Measurements from ENCODE around the gene SP140.
"Not testable (repeated sequence)": the region's sequence is repeated elsewhere in the genome, so short reads cannot be mapped to it uniquely, and the experiment has no call there.

SP140 gene

DNA sequence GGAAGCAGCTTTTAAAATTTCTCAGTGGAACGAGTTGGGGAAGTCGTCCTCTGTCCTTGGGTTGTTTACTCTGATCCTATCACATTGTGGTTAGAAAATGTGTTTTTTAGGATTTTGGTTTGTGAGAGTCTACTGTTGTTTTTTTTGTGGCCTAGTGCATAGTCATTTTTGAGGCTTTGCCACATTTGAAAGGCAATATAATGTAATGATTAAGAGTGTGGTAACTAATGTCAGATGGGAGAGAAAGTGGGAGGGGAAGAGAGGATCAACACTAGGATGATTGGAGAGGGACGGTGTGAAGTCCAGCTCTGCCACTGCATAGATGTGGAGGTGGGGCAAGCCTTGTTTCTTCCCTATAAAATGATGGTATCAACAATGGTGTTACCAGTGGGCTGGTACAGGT lies 109.9 kb downstream of the SP140 start:
- Histone ChIP-seq H3K4me3 (ENCODE audit: low read length) (no peak overlapping the region), H3K9ac (ENCODE audit: low read depth, low read length) (no peak overlapping the region), H3K4me2 (ENCODE audit: low read length) (no peak overlapping the region), H3K36me3 (ENCODE audit: insufficient read depth, low read length) (peaks cover 23% of the 10 kb centered on the region), H3K4me1 (ENCODE audit: control insufficient read depth, insufficient read depth, low read length) (peaks cover 3% of the 10 kb centered on the region), H3K9me3 (replicated peaks; ENCODE audit: low read length) (no peaks in the 10 kb centered on the region), H3K27me3 (ENCODE audit: control insufficient read depth, insufficient read depth, low read length) (no peaks in the 10 kb centered on the region)

GRCh38 chr2:230335864-230336506 lies 110.4 kb downstream of the SP140 start:
- Histone ChIP-seq H3K9me3 (replicated peaks; ENCODE audit: low read length) (no peaks in the 10 kb centered on the region), H3K4me3 (ENCODE audit: low read length) (no peak overlapping the region), H3K4me1 (ENCODE audit: control insufficient read depth, insufficient read depth, low read length) (peaks cover under 1% of the 10 kb centered on the region), H3K9ac (ENCODE audit: low read depth, low read length) (no peak overlapping the region), H3K4me2 (ENCODE audit: low read length) (no peak overlapping the region), H3K27me3 (ENCODE audit: control insufficient read depth, insufficient read depth, low read length) (no peaks in the 10 kb centered on the region), H3K36me3 (ENCODE audit: insufficient read depth, low read length) (peaks cover 23% of the 10 kb centered on the region)

DNA sequence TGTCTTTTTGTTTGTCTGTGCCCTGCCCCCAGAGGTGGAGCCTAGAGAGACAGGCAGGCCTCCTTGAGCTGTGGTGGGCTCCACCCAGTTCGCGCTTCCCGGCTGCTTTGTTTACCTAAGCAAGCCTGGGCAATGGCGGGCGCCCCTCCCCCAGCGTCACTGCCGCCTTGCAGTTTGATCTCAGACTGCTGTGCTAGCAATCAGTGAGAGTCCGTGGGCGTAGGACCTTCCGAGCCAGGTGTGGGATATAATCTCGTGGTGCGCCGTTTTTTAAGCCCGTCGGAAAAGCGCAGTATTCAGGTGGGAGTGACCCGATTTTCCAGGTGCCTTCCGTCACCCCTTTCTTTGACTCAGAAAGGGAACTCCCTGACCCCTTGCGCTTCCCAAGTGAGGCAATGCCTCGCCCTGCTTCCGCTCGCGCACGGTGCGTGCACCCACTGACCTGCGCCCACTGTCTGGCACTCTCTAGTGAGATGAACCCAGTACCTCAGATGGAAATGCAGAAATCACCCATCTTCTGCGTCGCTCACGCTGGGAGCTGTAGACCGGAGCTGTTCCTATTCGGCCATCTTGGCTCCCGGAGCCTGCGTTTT lies 116.5 kb downstream of the SP140 start:
- peaks cover 19% of the 10 kb centered on the region for H3K4me1 ChIP-seq (ENCODE audit: control insufficient read depth, insufficient read depth, low read length)
- H3K4me2 ChIP-seq (ENCODE audit: low read length); H3K36me3 ChIP-seq (ENCODE audit: insufficient read depth, low read length); H3K4me3 ChIP-seq (ENCODE audit: low read length); H3K9me3 ChIP-seq (replicated peaks; ENCODE audit: low read length); H3K27me3 ChIP-seq (ENCODE audit: control insufficient read depth, insufficient read depth, low read length); H3K9ac ChIP-seq (ENCODE audit: low read depth, low read length): not testable (repeated sequence)

DNA sequence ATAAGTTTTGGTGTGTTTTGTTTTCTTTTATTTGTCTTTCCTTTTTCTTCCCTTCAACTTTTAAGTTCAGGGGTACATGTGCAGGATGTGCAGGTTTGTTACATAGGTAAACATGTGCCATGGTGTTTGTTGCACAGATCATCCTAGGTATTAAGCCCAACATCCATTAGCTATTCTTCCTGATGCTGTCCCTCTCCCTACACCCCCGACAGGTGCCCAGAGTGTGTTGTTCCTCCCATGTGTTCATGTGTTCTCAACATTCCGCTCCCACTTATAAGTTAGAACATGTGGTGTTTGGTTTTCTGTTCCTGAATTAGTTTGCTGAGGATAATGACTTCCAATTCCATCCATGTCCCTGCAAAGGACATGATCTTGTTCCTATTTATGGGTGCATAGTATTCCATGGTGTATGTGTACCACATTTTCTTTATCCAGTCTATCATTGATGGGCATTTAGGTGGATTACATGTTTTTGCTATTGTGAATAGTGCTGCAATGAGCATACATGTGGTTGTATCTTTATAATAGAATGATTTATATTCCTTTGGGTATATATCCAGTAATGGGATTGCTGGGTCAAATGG lies 117.6 kb downstream of the SP140 start:
- H3K9ac ChIP-seq (ENCODE audit: low read depth, low read length); H3K36me3 ChIP-seq (ENCODE audit: insufficient read depth, low read length); H3K4me2 ChIP-seq (ENCODE audit: low read length); H3K4me3 ChIP-seq (ENCODE audit: low read length); H3K9me3 ChIP-seq (replicated peaks; ENCODE audit: low read length); H3K27me3 ChIP-seq (ENCODE audit: control insufficient read depth, insufficient read depth, low read length): not testable (repeated sequence)
- H3K4me1 ChIP-seq (ENCODE audit: control insufficient read depth, insufficient read depth, low read length): peaks cover 23% of the 10 kb centered on the region

- H3K27me3 ChIP-seq (ENCODE audit: control insufficient read depth, insufficient read depth, low read length): no peaks in the 10 kb centered on the region
- H3K4me3 ChIP-seq (ENCODE audit: low read length): no peak overlapping the region
- no peak overlapping the region for H3K9ac ChIP-seq (ENCODE audit: low read depth, low read length)
- no peaks in the 10 kb centered on the region for H3K9me3 ChIP-seq (replicated peaks; ENCODE audit: low read length)
- peaks cover 4% of the 10 kb centered on the region for H3K36me3 ChIP-seq (ENCODE audit: insufficient read depth, low read length)
- H3K4me2 ChIP-seq (ENCODE audit: low read length): peak overlapping the region; percentile 1
- H3K4me1 ChIP-seq (ENCODE audit: control insufficient read depth, insufficient read depth, low read length): peaks cover 23% of the 10 kb centered on the region
Observed at GRCh38 chr2:230343747-230344146, 118.2 kb downstream of the SP140 start.

- Histone ChIP-seq H3K36me3 (ENCODE audit: insufficient read depth, low read length) (peaks cover 4% of the 10 kb centered on the region), H3K4me1 (ENCODE audit: control insufficient read depth, insufficient read depth, low read length) (peaks cover 23% of the 10 kb centered on the region), H3K4me3 (ENCODE audit: low read length) (no peak overlapping the region), H3K4me2 (ENCODE audit: low read length) (no peak overlapping the region), H3K27me3 (ENCODE audit: control insufficient read depth, insufficient read depth, low read length) (no peaks in the 10 kb centered on the region), H3K9me3 (replicated peaks; ENCODE audit: low read length) (no peaks in the 10 kb centered on the region), H3K9ac (ENCODE audit: low read depth, low read length) (no peak overlapping the region)
Observed at GRCh38 chr2:230346465-230346864, 120.9 kb downstream of the SP140 start.

DNA sequence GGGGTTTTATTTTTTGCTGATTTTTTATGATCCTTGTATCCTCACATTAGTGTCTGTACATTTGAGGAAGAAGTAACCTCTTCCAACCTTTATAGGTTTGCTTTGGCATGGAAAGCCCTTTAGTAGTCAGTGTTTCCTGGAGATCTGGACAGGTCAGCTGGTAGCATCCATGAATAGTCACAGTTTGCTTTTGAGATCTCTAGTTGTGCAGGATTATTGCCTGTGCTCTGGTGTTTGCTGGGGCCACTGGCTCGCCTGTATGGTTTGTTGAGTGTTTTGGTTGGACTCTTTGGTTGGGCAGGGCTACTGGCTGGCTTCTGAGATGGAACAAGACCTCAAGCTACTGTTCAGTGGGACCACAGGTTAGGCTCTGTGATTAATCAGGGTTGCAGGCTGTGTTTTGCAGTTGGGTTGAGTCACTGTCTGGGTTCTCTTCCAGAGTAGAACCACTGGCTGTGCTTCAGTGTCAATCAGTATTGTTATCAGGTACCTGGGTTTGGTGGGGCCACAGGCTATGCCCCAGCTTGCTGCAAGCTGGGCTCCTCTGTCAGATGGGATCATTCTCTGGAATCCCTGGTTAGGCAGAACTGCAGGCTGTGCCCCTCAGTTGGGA lies 121.5 kb downstream of the SP140 start:
- H3K9me3 ChIP-seq (replicated peaks; ENCODE audit: low read length): no peaks in the 10 kb centered on the region
- peaks cover 23% of the 10 kb centered on the region for H3K4me1 ChIP-seq (ENCODE audit: control insufficient read depth, insufficient read depth, low read length)
- H3K9ac ChIP-seq (ENCODE audit: low read depth, low read length): no peak overlapping the region
- H3K36me3 ChIP-seq (ENCODE audit: insufficient read depth, low read length): peaks cover 4% of the 10 kb centered on the region
- H3K4me3 ChIP-seq (ENCODE audit: low read length): no peak overlapping the region
- H3K27me3 ChIP-seq (ENCODE audit: control insufficient read depth, insufficient read depth, low read length): no peaks in the 10 kb centered on the region
- no peak overlapping the region for H3K4me2 ChIP-seq (ENCODE audit: low read length)

GRCh38 chr2:230347659-230348305 lies 122.2 kb downstream of the SP140 start:
- Histone ChIP-seq H3K9me3 (replicated peaks; ENCODE audit: low read length) (no peaks in the 10 kb centered on the region), H3K27me3 (ENCODE audit: control insufficient read depth, insufficient read depth, low read length) (no peaks in the 10 kb centered on the region), H3K9ac (ENCODE audit: low read depth, low read length) (no peak overlapping the region), H3K36me3 (ENCODE audit: insufficient read depth, low read length) (peaks cover 4% of the 10 kb centered on the region), H3K4me1 (ENCODE audit: control insufficient read depth, insufficient read depth, low read length) (peaks cover 23% of the 10 kb centered on the region), H3K4me3 (ENCODE audit: low read length) (no peak overlapping the region), H3K4me2 (ENCODE audit: low read length) (no peak overlapping the region)

DNA sequence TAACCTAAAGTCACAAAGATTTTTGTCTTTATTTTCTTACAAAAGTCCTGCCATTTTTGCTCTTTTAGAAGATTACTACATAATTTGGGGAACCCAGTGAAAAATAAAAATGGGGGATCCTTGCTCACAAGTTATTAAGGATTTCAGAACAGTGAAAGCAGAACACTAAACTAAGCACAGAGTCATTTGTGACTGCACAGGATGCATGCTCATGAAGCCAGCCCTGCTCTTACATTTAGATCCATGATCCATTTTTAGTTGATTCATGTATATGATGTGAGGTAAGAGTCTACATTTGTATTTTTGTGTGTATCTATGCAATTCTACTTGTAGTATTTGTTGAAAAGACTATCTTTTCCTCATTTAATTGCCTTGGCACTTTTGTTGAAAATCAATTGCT lies 123.3 kb downstream of the SP140 start:
- H3K9me3 ChIP-seq (replicated peaks; ENCODE audit: low read length): no peaks in the 10 kb centered on the region
- H3K4me1 ChIP-seq (ENCODE audit: control insufficient read depth, insufficient read depth, low read length): peaks cover 14% of the 10 kb centered on the region
- H3K27me3 ChIP-seq (ENCODE audit: control insufficient read depth, insufficient read depth, low read length): no peaks in the 10 kb centered on the region
- H3K9ac ChIP-seq (ENCODE audit: low read depth, low read length): no peak overlapping the region
- H3K4me3 ChIP-seq (ENCODE audit: low read length): no peak overlapping the region
- no peak overlapping the region for H3K4me2 ChIP-seq (ENCODE audit: low read length)
- H3K36me3 ChIP-seq (ENCODE audit: insufficient read depth, low read length): peaks cover 4% of the 10 kb centered on the region

DNA sequence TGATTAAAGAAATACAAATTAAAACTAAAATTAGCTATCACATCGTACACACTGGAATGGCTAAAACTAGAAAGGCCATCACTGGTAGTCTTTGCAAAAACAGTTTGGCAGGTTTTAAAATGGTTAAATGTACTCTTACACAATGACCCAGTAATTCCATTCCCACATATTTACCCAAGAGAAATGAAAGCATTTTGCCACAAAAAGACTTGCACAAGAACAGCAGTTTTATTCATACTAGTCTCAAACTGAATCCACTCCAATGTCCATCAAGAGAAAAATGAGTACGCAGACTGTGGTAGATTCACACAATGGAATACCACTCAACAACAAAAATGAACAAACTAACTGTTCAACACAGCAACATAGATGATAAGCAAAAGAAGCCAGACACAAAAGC lies 130.5 kb downstream of the SP140 start:
- H3K27me3 ChIP-seq (ENCODE audit: control insufficient read depth, insufficient read depth, low read length): no peaks in the 10 kb centered on the region
- H3K4me3 ChIP-seq (ENCODE audit: low read length): no peak overlapping the region
- H3K9me3 ChIP-seq (replicated peaks; ENCODE audit: low read length): no peaks in the 10 kb centered on the region
- H3K4me2 ChIP-seq (ENCODE audit: low read length): no peak overlapping the region
- peaks cover 11% of the 10 kb centered on the region for H3K36me3 ChIP-seq (ENCODE audit: insufficient read depth, low read length)
- H3K9ac ChIP-seq (ENCODE audit: low read depth, low read length): no peak overlapping the region
- H3K4me1 ChIP-seq (ENCODE audit: control insufficient read depth, insufficient read depth, low read length): no peaks in the 10 kb centered on the region

DNA sequence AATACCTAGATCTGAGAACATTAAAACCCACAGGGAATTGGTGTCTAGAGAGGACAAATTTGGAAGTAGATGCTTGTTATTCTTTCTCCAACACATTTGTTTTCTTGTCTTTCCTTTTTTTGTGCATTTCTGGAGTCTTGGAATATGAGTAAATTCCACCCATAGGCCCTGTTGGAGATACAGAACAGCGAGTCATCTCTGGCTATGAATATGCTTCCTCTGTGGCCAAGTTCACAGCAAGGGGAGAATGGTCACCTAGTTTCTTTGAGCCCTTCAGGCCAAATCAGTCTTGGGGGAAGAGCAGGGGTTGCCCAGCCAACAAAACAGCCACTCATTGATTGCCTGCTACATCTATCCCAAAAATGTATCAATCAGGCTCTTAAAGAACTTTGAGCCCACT lies 132.8 kb downstream of the SP140 start:
- H3K4me2 ChIP-seq (ENCODE audit: low read length): no peak overlapping the region
- H3K4me1 ChIP-seq (ENCODE audit: control insufficient read depth, insufficient read depth, low read length): no peaks in the 10 kb centered on the region
- no peaks in the 10 kb centered on the region for H3K27me3 ChIP-seq (ENCODE audit: control insufficient read depth, insufficient read depth, low read length)
- no peaks in the 10 kb centered on the region for H3K9me3 ChIP-seq (replicated peaks; ENCODE audit: low read length)
- peaks cover 24% of the 10 kb centered on the region for H3K36me3 ChIP-seq (ENCODE audit: insufficient read depth, low read length)
- H3K4me3 ChIP-seq (ENCODE audit: low read length): no peak overlapping the region
- no peak overlapping the region for H3K9ac ChIP-seq (ENCODE audit: low read depth, low read length)

Data from skeletal muscle satellite cell (primary cell).